HEK293 (cell line): ENCODE results near the gene PHF23.

ENCODE experiments used
- CTCF ChIA-PET: fragments of 350-600 bp; formaldehyde crosslinking; extraction: SDS; loops from one replicate; lab custom pipeline; 2021; ENCODE audit warnings: antibody characterized with exemption; lab: Yijun Ruan, JAX
- POLR2A ChIA-PET: fragments of 300-600 bp; formaldehyde crosslinking; extraction: SDS; loops from one replicate; lab custom pipeline; 2020; ENCODE audit warnings: antibody characterized with exemption, inconsistent platforms; lab: Yijun Ruan, JAX
- H3K27ac ChIP-seq: fragments of 200-500 bp; sonication (Bioruptor generic); 2 replicates; pipeline ENCODE4 v1.5.1; 2014; ENCODE audit warnings: low read depth, low read length, control low read depth, inconsistent platforms; ENCODE audit errors: extremely low read depth
- H3K36me3 ChIP-seq, 2 experiments: fragments of 200-500 bp in 1 of 2; sonication (Bioruptor generic) in 1 of 2; 1 replicate in 1 of 2; 2 replicates in 1 of 2; pipeline ENCODE4 v1.5.1; 2014 to 2017; ENCODE audit warnings: inconsistent platforms in 2 of 2, low read length in 2 of 2; ENCODE audit not compliant: control insufficient read depth in 2 of 2, insufficient read depth in 1 of 2
- H3K4me1 ChIP-seq: fragments of 200-500 bp; sonication (Bioruptor generic); 2 replicates; pipeline ENCODE4 v1.5.1; 2014; ENCODE audit warnings: mild to moderate bottlenecking, low read length, inconsistent platforms; ENCODE audit not compliant: control insufficient read depth, insufficient read depth
- H3K4me3 ChIP-seq: 2 replicates; pipeline ENCODE4 v1.5.1; 2011; ENCODE audit warnings: low read depth, mild to moderate bottlenecking, control low read depth, low read length, moderate library complexity
- H3K9me3 ChIP-seq: fragments of 200-500 bp; sonication (Bioruptor generic); 2 replicates; pipeline ENCODE4 v1.5.1; 2014; ENCODE audit warnings: low read depth, low read length, inconsistent platforms; ENCODE audit not compliant: control insufficient read depth, insufficient read depth
- FEZF1 ChIP-seq: fragments of 450-650 bp; formaldehyde crosslinking; IDR thresholded peaks from 2 replicates; pipeline ENCODE4 v1.5.1; 2016; ENCODE audit warnings: missing biosample characterization, missing genetic modification characterization
- GLIS2 ChIP-seq: fragments of 450-650 bp; formaldehyde crosslinking; IDR thresholded peaks from 2 replicates; pipeline ENCODE4 v1.5.1; 2016; ENCODE audit warnings: missing biosample characterization, missing genetic modification characterization
- KLF16 ChIP-seq: fragments of 450-650 bp; formaldehyde crosslinking; IDR thresholded peaks from 2 replicates; pipeline ENCODE4 v1.5.1; 2017; ENCODE audit warnings: missing biosample characterization, missing genetic modification characterization
- MYNN ChIP-seq: fragments of 450-650 bp; formaldehyde crosslinking; IDR thresholded peaks from 2 replicates; pipeline ENCODE4 v1.5.1; 2016; ENCODE audit warnings: missing biosample characterization, missing genetic modification characterization, borderline replicate concordance
- PRDM10 ChIP-seq: fragments of 450-650 bp; formaldehyde crosslinking; IDR thresholded peaks from 2 replicates; pipeline ENCODE4 v1.5.1; 2016; ENCODE audit warnings: missing biosample characterization, missing genetic modification characterization
- WT1 ChIP-seq: fragments of 450-650 bp; formaldehyde crosslinking; IDR thresholded peaks from 2 replicates; pipeline ENCODE4 v1.5.1; 2016; ENCODE audit warnings: missing biosample characterization, missing genetic modification characterization
- ZBTB48 ChIP-seq: fragments of 450-650 bp; formaldehyde crosslinking; IDR thresholded peaks from 2 replicates; pipeline ENCODE4 v1.5.1; 2016; ENCODE audit warnings: missing biosample characterization, missing genetic modification characterization
- ZBTB7A ChIP-seq: fragments of 450-650 bp; formaldehyde crosslinking; IDR thresholded peaks from 2 replicates; pipeline ENCODE4 v1.5.1; 2016; ENCODE audit warnings: low read depth, missing biosample characterization, missing genetic modification characterization
- ZNF626 ChIP-seq: fragments of 450-650 bp; sonication (Bioruptor Pico); formaldehyde crosslinking; IDR thresholded peaks from 2 replicates; pipeline ENCODE4 v1.5.1; 2018; ENCODE audit warnings: missing biosample characterization, missing genetic modification characterization, inconsistent platforms
- ZNF791 ChIP-seq: fragments of 450-650 bp; formaldehyde crosslinking; IDR thresholded peaks from 2 replicates; pipeline ENCODE4 v1.5.1; 2016; ENCODE audit warnings: missing biosample characterization, missing genetic modification characterization
- ZSCAN16 ChIP-seq: fragments of 450-650 bp; formaldehyde crosslinking; IDR thresholded peaks from 2 replicates; pipeline ENCODE4 v1.5.1; 2016; ENCODE audit warnings: missing biosample characterization, missing genetic modification characterization
- TF ChIP-seq, protein P1 (sequence below): fragments of 450-650 bp; IDR thresholded peaks from 2 replicates; pipeline ENCODE4 v1.5.1; 2018; ENCODE audit warnings: missing biosample characterization, missing genetic modification characterization
- TF ChIP-seq, protein P2 (sequence below): fragments of 450-650 bp; formaldehyde crosslinking; IDR thresholded peaks from 2 replicates; pipeline ENCODE4 v1.5.1; 2016; ENCODE audit warnings: missing biosample characterization, missing genetic modification characterization
- TF ChIP-seq, protein P3 (sequence below): fragments of 450-650 bp; formaldehyde crosslinking; IDR thresholded peaks from 2 replicates; pipeline ENCODE4 v1.5.1; 2017; ENCODE audit warnings: missing biosample characterization, missing genetic modification characterization
- TF ChIP-seq, protein P4 (sequence below): fragments of 450-650 bp; formaldehyde crosslinking; IDR thresholded peaks from 2 replicates; pipeline ENCODE4 v1.5.1; 2016; ENCODE audit warnings: missing biosample characterization, missing genetic modification characterization, borderline replicate concordance

Gene PHF23

GRCh38 chr17:7237266-7237760, 1.9 kb downstream of the PHF23 start:
- no peaks in the 10 kb centered on the region for H3K9me3 ChIP-seq
- POLR2A ChIA-PET: interaction anchor here (0.6 to 14.2 kb wide), 7 partner anchors 13 to 466 kb away, joined by 4 to 284 read pairs (median 7); partner anchors contain the start of genes ACADVL, DLG4, NEURL4 and POLR2A
- TF ChIP-seq, protein P1, sequence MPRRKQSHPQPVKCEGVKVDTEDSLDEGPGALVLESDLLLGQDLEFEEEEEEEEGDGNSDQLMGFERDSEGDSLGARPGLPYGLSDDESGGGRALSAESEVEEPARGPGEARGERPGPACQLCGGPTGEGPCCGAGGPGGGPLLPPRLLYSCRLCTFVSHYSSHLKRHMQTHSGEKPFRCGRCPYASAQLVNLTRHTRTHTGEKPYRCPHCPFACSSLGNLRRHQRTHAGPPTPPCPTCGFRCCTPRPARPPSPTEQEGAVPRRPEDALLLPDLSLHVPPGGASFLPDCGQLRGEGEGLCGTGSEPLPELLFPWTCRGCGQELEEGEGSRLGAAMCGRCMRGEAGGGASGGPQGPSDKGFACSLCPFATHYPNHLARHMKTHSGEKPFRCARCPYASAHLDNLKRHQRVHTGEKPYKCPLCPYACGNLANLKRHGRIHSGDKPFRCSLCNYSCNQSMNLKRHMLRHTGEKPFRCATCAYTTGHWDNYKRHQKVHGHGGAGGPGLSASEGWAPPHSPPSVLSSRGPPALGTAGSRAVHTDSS (tag by site-specific recombination): no peak
- TF ChIP-seq ZNF791 (no peak), ZBTB48 (0 out of 2 replicates have a peak, but pooled peaks have one; percentile 41), GLIS2 (peak; percentile 84; the same call in 1 of the 2 replicates), PRDM10 (tag by site-specific recombination) (peak; percentile 98)
- TF ChIP-seq, protein P2, sequence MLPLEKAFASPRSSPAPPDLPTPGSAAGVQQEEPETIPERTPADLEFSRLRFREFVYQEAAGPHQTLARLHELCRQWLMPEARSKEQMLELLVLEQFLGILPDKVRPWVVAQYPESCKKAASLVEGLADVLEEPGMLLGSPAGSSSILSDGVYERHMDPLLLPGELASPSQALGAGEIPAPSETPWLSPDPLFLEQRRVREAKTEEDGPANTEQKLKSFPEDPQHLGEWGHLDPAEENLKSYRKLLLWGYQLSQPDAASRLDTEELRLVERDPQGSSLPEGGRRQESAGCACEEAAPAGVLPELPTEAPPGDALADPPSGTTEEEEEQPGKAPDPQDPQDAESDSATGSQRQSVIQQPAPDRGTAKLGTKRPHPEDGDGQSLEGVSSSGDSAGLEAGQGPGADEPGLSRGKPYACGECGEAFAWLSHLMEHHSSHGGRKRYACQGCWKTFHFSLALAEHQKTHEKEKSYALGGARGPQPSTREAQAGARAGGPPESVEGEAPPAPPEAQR (tag by site-specific recombination): no peak
- TF ChIP-seq, all 188 proteins: peak for 3
- CTCF ChIA-PET: interaction anchor here (0.7 to 3.0 kb wide), 3 partner anchors 17 to 1098 kb away, joined by 3 to 12 read pairs (median 6); partner anchors contain the start of genes ACADVL and DLG4
- peaks cover 10% of the 10 kb centered on the region; the same call in 1 of the 2 replicates for H3K4me1 ChIP-seq
- H3K27ac ChIP-seq: peak overlapping the region; percentile 90
- H3K36me3 ChIP-seq: peaks cover 18 to 46% of the 10 kb centered on the region in 2 experiments
- H3K4me3 ChIP-seq: peak overlapping the region; percentile 90

DNA sequence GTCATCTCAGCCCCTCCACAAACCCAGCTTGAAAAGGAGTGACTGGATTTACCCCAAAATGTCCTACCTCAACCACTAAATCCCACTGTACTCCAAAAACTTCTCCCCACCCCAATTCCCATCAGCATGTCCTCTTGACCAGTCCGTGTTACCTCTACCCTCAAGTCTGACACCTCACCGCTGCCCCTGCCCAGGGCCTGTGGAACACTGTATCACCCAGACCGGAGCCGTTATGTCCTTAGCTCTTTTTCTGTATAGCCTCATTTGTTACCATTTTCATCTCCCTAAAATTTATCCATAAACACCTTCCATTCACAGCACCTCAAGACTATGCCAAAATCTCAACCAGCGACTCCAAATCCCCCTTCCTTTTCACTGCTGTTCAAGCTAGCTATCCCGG, 2.4 kb downstream of the PHF23 start:
- POLR2A ChIA-PET: interaction anchor here (0.6 to 14.2 kb wide), 3 partner anchors 15 to 77 kb away, joined by 4 to 284 read pairs (median 4); partner anchors contain the start of genes ACADVL and DLG4
- H3K4me3 ChIP-seq: no peak overlapping the region; the same call in 1 of the 2 replicates

More for the DNA sequence above, 2.4 kb downstream of the PHF23 start:
- no peaks in the 10 kb centered on the region for H3K9me3 ChIP-seq
- peaks cover 18 to 50% of the 10 kb centered on the region in 2 experiments for H3K36me3 ChIP-seq
- peaks cover 10% of the 10 kb centered on the region; the same call in 1 of the 2 replicates for H3K4me1 ChIP-seq
- CTCF ChIA-PET: interaction anchor here (0.7 to 1.3 kb wide), 3 partner anchors 16 to 1098 kb away, joined by 3 to 6 read pairs (median 4); partner anchors contain the start of genes ACADVL and DLG4
- peak overlapping the region; percentile 90 for H3K27ac ChIP-seq
- no peak for TF ChIP-seq WT1
- TF ChIP-seq, protein P3, sequence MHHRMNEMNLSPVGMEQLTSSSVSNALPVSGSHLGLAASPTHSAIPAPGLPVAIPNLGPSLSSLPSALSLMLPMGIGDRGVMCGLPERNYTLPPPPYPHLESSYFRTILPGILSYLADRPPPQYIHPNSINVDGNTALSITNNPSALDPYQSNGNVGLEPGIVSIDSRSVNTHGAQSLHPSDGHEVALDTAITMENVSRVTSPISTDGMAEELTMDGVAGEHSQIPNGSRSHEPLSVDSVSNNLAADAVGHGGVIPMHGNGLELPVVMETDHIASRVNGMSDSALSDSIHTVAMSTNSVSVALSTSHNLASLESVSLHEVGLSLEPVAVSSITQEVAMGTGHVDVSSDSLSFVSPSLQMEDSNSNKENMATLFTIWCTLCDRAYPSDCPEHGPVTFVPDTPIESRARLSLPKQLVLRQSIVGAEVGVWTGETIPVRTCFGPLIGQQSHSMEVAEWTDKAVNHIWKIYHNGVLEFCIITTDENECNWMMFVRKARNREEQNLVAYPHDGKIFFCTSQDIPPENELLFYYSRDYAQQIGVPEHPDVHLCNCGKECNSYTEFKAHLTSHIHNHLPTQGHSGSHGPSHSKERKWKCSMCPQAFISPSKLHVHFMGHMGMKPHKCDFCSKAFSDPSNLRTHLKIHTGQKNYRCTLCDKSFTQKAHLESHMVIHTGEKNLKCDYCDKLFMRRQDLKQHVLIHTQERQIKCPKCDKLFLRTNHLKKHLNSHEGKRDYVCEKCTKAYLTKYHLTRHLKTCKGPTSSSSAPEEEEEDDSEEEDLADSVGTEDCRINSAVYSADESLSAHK (tag by site-specific recombination): no peak
- TF ChIP-seq KLF16 (tag by site-specific recombination): no peak
- no peak for TF ChIP-seq ZNF626 (tag by site-specific recombination)
- TF ChIP-seq ZBTB7A (tag by site-specific recombination): no peak
- no peak for TF ChIP-seq ZSCAN16 (tag by site-specific recombination)
- TF ChIP-seq MYNN (tag by site-specific recombination): no peak
- no peak for TF ChIP-seq FEZF1 (tag by site-specific recombination)
- TF ChIP-seq, protein P4, sequence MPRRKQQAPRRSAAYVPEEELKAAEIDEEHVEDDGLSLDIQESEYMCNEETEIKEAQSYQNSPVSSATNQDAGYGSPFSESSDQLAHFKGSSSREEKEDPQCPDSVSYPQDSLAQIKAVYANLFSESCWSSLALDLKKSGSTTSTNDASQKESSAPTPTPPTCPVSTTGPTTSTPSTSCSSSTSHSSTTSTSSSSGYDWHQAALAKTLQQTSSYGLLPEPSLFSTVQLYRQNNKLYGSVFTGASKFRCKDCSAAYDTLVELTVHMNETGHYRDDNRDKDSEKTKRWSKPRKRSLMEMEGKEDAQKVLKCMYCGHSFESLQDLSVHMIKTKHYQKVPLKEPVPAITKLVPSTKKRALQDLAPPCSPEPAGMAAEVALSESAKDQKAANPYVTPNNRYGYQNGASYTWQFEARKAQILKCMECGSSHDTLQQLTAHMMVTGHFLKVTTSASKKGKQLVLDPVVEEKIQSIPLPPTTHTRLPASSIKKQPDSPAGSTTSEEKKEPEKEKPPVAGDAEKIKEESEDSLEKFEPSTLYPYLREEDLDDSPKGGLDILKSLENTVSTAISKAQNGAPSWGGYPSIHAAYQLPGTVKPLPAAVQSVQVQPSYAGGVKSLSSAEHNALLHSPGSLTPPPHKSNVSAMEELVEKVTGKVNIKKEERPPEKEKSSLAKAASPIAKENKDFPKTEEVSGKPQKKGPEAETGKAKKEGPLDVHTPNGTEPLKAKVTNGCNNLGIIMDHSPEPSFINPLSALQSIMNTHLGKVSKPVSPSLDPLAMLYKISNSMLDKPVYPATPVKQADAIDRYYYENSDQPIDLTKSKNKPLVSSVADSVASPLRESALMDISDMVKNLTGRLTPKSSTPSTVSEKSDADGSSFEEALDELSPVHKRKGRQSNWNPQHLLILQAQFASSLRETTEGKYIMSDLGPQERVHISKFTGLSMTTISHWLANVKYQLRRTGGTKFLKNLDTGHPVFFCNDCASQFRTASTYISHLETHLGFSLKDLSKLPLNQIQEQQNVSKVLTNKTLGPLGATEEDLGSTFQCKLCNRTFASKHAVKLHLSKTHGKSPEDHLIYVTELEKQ: no peak
